UCSD-AML1 (cell line): ENCODE results near the gene PRPF31.

Experiments
- DNase-seq: peaks from one replicate; lab custom pipeline; 2025; ENCODE audit not compliant: unreplicated experiment; lab: John Stamatoyannopoulos, UW

PRPF31 gene

GRCh38 chr19:54106716-54107115 is 8.8 kb upstream of the PRPF31 start:
- DNase-seq, result no peak

GRCh38 chr19:54107876-54108490 is 7.6 kb upstream of the PRPF31 start:
- DNase-seq, result no peak

GRCh38 chr19:54108496-54108895 is 7.1 kb upstream of the PRPF31 start:
- no peak for DNase-seq

GRCh38 chr19:54109651-54110050 is 5.9 kb upstream of the PRPF31 start:
- DNase-seq, result no peak

GRCh38 chr19:54114340-54115108 is 1.0 kb upstream of the PRPF31 start:
- peak; percentile 76 for DNase-seq

- DNase-seq, result no peak
Observed at GRCh38 chr19:54121259-54121658, 5.7 kb downstream of the PRPF31 start.

GRCh38 chr19:54123682-54124081 is 8.1 kb downstream of the PRPF31 start:
- DNase-seq, result no peak

GRCh38 chr19:54124393-54124792 is 8.8 kb downstream of the PRPF31 start:
- no peak for DNase-seq

GRCh38 chr19:54125713-54126112 is 10.2 kb downstream of the PRPF31 start:
- no peak for DNase-seq

- no peak for DNase-seq
Observed at GRCh38 chr19:54127688-54128440, 12.3 kb downstream of the PRPF31 start.

GRCh38 chr19:54128441-54128725 is 12.8 kb downstream of the PRPF31 start:
- DNase-seq, result no peak

- DNase-seq, result no peak
Observed at GRCh38 chr19:54128796-54129616, 13.5 kb downstream of the PRPF31 start.

- DNase-seq, result no peak
Observed at GRCh38 chr19:54129617-54129996, 14.1 kb downstream of the PRPF31 start.

- DNase-seq, result no peak
Observed at GRCh38 chr19:54133312-54133956, 17.9 kb downstream of the PRPF31 start.

- DNase-seq, result no peak
Observed at GRCh38 chr19:54133957-54134590, 18.5 kb downstream of the PRPF31 start.

GRCh38 chr19:54136086-54136863 is 20.7 kb downstream of the PRPF31 start:
- no peak for DNase-seq

GRCh38 chr19:54136864-54137698 is 21.5 kb downstream of the PRPF31 start:
- peak; percentile 100 for DNase-seq

- no peak for DNase-seq
Observed at GRCh38 chr19:54137699-54138488, 22.3 kb downstream of the PRPF31 start, which contains the start of gene CNOT3. TSS of gene CNOT3 (plus strand) at chr19:54137762. CDS start at chr19:54142979, 5,217 bp downstream.
